SU-DHL-6 (cell line): ENCODE results near the gene GIPC1.
"Not testable (repeated sequence)": the region's sequence is repeated elsewhere in the genome, so short reads cannot be mapped to it uniquely, and the experiment has no call there.

Experiments used
- H2AFZ ChIP-seq: fragments of 200-600 bp; sonication (generic); 2 replicates; pipeline ENCODE4 v1.6.1; 2014; ENCODE audit warnings: low read depth, mild to moderate bottlenecking, moderate library complexity, mixed read lengths, antibody characterized with exemption, low read length; ENCODE audit not compliant: severe bottlenecking
- H3F3A ChIP-seq: fragments of 200-600 bp; shearing (Covaris generic); 2 replicates; pipeline ENCODE4 v1.6.0; 2016; ENCODE audit warnings: antibody characterized with exemption, mild to moderate bottlenecking; ENCODE audit not compliant: insufficient read depth
- H3K27ac ChIP-seq: fragments of 200-600 bp; sonication (generic); 2 replicates; pipeline ENCODE4 v1.5.1; 2016; ENCODE audit warnings: low read depth, mild to moderate bottlenecking, low read length, moderate library complexity, mixed read lengths
- H3K27me3 ChIP-seq: fragments of 200-600 bp; sonication (generic), shearing (Covaris generic); 2 replicates; pipeline ENCODE4 v1.6.0; 2014; ENCODE audit warnings: mild to moderate bottlenecking, low read length
- H3K36me3 ChIP-seq: fragments of 200-600 bp; sonication (generic); 2 replicates; pipeline ENCODE4 v1.6.1; 2014; ENCODE audit warnings: mild to moderate bottlenecking, low read length, mixed read lengths
- H3K4me2 ChIP-seq: fragments of 300-600, 200-600 bp; shearing (Covaris generic), sonication (generic); 2 replicates; pipeline ENCODE4 v1.6.0; 2014; ENCODE audit warnings: low read length, low read depth, mild to moderate bottlenecking; ENCODE audit not compliant: poor library complexity, severe bottlenecking
- H3K4me3 ChIP-seq: fragments of 200-600 bp; sonication (generic); 2 replicates; pipeline ENCODE4 v1.5.1; 2014; ENCODE audit warnings: antibody characterized with exemption, low read length, mild to moderate bottlenecking, mixed read lengths; ENCODE audit not compliant: insufficient read depth, poor library complexity, severe bottlenecking
- H3K79me2 ChIP-seq: fragments of 200-600 bp; sonication (generic); 2 replicates; pipeline ENCODE4 v1.6.1; 2014; ENCODE audit warnings: mild to moderate bottlenecking, low read length, moderate library complexity; ENCODE audit not compliant: insufficient read depth
- H3K9ac ChIP-seq: fragments of 200-600 bp; sonication (generic); 2 replicates; pipeline ENCODE4 v1.7.0; 2014; ENCODE audit warnings: mild to moderate bottlenecking, low read length
- H3K9me2 ChIP-seq: fragments of 200-600 bp; sonication (generic); replicated peaks from 2 replicates; pipeline ENCODE4 v1.6.1; 2014; ENCODE audit warnings: low read length; ENCODE audit not compliant: insufficient read depth
- H3K9me3 ChIP-seq: fragments of 200-600 bp; sonication (generic); 2 replicates; pipeline ENCODE4 v1.6.1; 2014; ENCODE audit warnings: low read length, mixed read lengths; ENCODE audit not compliant: insufficient read depth
- H4K20me1 ChIP-seq: fragments of 200-600 bp; sonication (generic); 2 replicates; pipeline ENCODE4 v1.6.1; 2014; ENCODE audit warnings: low read depth, mild to moderate bottlenecking, antibody characterized with exemption, low read length, moderate library complexity, mixed read lengths
- CTCF ChIP-seq: fragments of 200-600 bp; sonication (generic); IDR thresholded peaks from one replicate; pipeline ENCODE4 v1.5.1; 2017; ENCODE audit warnings: antibody characterized with exemption, mild to moderate bottlenecking, low read length, moderate library complexity; ENCODE audit not compliant: insufficient read depth, poor library complexity, severe bottlenecking
- EZH2phosphoT487 ChIP-seq: fragments of 200-600 bp; sonication (generic), shearing (Covaris generic); conservative IDR thresholded peaks from 2 replicates; pipeline ENCODE4 v1.6.1; 2018; ENCODE audit warnings: mild to moderate bottlenecking, antibody characterized with exemption, low read length, moderate library complexity, mixed read lengths

The GIPC1 gene

GRCh38 chr19:14463747-14464146 lies 32.2 kb downstream of the GIPC1 start:
- TF ChIP-seq EZH2phosphoT487 (no peak), CTCF (no peak)

GRCh38 chr19:14462401-14462800 lies 33.5 kb downstream of the GIPC1 start:
- H3K9me3 ChIP-seq, H3K9ac ChIP-seq, H3K4me3 ChIP-seq, H3K36me3 ChIP-seq, H3K79me2 ChIP-seq, H3K27ac ChIP-seq, H2AFZ ChIP-seq, H3K27me3 ChIP-seq, H3F3A ChIP-seq, H3K9me2 ChIP-seq, H4K20me1 ChIP-seq, H3K4me2 ChIP-seq: not testable (repeated sequence)

More at GRCh38 chr19:14463747-14464146, 32.2 kb downstream of the GIPC1 start:
- Histone ChIP-seq H3K79me2 (no peaks in the 10 kb centered on the region), H3K9ac (no peak overlapping the region), H3K4me2 (no peak overlapping the region), H2AFZ (no peak overlapping the region), H3K36me3 (no peaks in the 10 kb centered on the region), H3K4me3 (no peak overlapping the region), H4K20me1 (no peaks in the 10 kb centered on the region), H3F3A (no peaks in the 10 kb centered on the region), H3K27me3 (no peaks in the 10 kb centered on the region), H3K9me2 (no peaks in the 10 kb centered on the region), H3K9me3 (no peaks in the 10 kb centered on the region), H3K27ac (no peak overlapping the region)

- TF ChIP-seq EZH2phosphoT487 (no peak), CTCF (no peak)
- H3K79me2 ChIP-seq, result no peaks in the 10 kb centered on the region
- no peak overlapping the region for H3K27ac ChIP-seq
- no peaks in the 10 kb centered on the region for H4K20me1 ChIP-seq
- no peaks in the 10 kb centered on the region for H3K9me3 ChIP-seq
- no peak overlapping the region for H3K4me2 ChIP-seq
- H3F3A ChIP-seq, result no peaks in the 10 kb centered on the region
- H3K27me3 ChIP-seq, result no peaks in the 10 kb centered on the region
- H3K4me3 ChIP-seq, result no peak overlapping the region
- H3K36me3 ChIP-seq, result 0 out of 2 replicates have a peak, but pooled peaks cover 1% of the 10 kb centered on the region
- H2AFZ ChIP-seq, result no peak overlapping the region
- no peak overlapping the region for H3K9ac ChIP-seq
- no peaks in the 10 kb centered on the region for H3K9me2 ChIP-seq
These were observed 35.0 kb downstream of the GIPC1 start for GRCh38 chr19:14460935-14461334.

GRCh38 chr19:14459703-14460102 lies 36.2 kb downstream of the GIPC1 start:
- H2AFZ ChIP-seq, result no peak overlapping the region
- H3K27ac ChIP-seq, result no peak overlapping the region
- H3K36me3 ChIP-seq, result 0 out of 2 replicates have a peak, but pooled peaks cover 2% of the 10 kb centered on the region
- no peaks in the 10 kb centered on the region for H3K9me2 ChIP-seq
- H3K27me3 ChIP-seq, result no peaks in the 10 kb centered on the region
- no peaks in the 10 kb centered on the region for H3F3A ChIP-seq
- H3K79me2 ChIP-seq, result no peaks in the 10 kb centered on the region
- H4K20me1 ChIP-seq, result no peaks in the 10 kb centered on the region
- H3K4me2 ChIP-seq, result no peak overlapping the region
- no peaks in the 10 kb centered on the region for H3K9me3 ChIP-seq
- H3K4me3 ChIP-seq, result no peak overlapping the region
- no peak overlapping the region for H3K9ac ChIP-seq
- TF ChIP-seq EZH2phosphoT487 (no peak), CTCF (no peak)

- H3K36me3 ChIP-seq, result peaks cover 11% of the 10 kb centered on the region; the same call in 1 of the 2 replicates
- not testable (repeated sequence) for H3K27ac ChIP-seq, H3K9ac ChIP-seq, H3K4me3 ChIP-seq, H3K79me2 ChIP-seq, H3K9me2 ChIP-seq, H3K9me3 ChIP-seq, H4K20me1 ChIP-seq, H3K4me2 ChIP-seq, H2AFZ ChIP-seq, H3F3A ChIP-seq, H3K27me3 ChIP-seq
These were observed 43.6 kb downstream of the GIPC1 start for GRCh38 chr19:14452303-14452702.
